Measurements from ENCODE around the gene KIAA0513. TPM values are rescaled to one million over a fixed set of nuclear protein-coding genes. Genes with fewer than 3 reads are reported as not detected.

Gene KIAA0513
- total and polyA plus RNA-seq, 10 of the 15 experiments (the other 5 are each of a cell fraction or from before 2014, with no cell fraction given) = 0.14 to 5.8 (median 2.0) TPM

DNA sequence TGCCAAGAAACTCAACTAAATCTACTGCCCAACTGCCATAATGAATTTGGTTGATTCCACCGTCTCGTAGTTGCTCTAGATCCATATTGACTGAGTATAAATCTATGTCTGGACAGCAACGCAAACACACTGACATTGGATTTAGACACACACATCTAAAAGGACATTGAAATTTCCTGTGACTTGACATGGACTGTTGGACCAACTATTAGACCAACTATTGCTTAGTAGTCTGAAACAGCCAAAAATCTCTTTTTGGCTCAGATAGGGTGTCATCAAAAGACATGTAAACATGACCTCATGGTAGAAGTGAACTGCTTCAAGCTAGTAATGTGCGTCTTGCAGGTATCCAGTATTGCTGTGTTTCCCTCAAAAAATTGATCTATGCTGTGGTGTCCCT lies 31.3 kb downstream of the KIAA0513 start (continued):
- TF ChIP-seq HSF1 (IDR thresholded peaks at IDR 0.05; ENCODE audit: low read depth, low read length) (no peak), YBX1 (IDR thresholded peaks at IDR 0.05) (no peak), BCLAF1 (IDR thresholded peaks at IDR 0.05) (no peak)
- TF ChIP-seq, protein P1, sequence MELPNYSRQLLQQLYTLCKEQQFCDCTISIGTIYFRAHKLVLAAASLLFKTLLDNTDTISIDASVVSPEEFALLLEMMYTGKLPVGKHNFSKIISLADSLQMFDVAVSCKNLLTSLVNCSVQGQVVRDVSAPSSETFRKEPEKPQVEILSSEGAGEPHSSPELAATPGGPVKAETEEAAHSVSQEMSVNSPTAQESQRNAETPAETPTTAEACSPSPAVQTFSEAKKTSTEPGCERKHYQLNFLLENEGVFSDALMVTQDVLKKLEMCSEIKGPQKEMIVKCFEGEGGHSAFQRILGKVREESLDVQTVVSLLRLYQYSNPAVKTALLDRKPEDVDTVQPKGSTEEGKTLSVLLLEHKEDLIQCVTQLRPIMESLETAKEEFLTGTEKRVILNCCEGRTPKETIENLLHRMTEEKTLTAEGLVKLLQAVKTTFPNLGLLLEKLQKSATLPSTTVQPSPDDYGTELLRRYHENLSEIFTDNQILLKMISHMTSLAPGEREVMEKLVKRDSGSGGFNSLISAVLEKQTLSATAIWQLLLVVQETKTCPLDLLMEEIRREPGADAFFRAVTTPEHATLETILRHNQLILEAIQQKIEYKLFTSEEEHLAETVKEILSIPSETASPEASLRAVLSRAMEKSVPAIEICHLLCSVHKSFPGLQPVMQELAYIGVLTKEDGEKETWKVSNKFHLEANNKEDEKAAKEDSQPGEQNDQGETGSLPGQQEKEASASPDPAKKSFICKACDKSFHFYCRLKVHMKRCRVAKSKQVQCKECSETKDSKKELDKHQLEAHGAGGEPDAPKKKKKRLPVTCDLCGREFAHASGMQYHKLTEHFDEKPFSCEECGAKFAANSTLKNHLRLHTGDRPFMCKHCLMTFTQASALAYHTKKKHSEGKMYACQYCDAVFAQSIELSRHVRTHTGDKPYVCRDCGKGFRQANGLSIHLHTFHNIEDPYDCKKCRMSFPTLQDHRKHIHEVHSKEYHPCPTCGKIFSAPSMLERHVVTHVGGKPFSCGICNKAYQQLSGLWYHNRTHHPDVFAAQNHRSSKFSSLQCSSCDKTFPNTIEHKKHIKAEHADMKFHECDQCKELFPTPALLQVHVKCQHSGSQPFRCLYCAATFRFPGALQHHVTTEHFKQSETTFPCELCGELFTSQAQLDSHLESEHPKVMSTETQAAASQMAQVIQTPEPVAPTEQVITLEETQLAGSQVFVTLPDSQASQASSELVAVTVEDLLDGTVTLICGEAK (IDR thresholded peaks at IDR 0.05; ENCODE audit: borderline replicate concordance) = no peak
- TF ChIP-seq, protein P2, sequence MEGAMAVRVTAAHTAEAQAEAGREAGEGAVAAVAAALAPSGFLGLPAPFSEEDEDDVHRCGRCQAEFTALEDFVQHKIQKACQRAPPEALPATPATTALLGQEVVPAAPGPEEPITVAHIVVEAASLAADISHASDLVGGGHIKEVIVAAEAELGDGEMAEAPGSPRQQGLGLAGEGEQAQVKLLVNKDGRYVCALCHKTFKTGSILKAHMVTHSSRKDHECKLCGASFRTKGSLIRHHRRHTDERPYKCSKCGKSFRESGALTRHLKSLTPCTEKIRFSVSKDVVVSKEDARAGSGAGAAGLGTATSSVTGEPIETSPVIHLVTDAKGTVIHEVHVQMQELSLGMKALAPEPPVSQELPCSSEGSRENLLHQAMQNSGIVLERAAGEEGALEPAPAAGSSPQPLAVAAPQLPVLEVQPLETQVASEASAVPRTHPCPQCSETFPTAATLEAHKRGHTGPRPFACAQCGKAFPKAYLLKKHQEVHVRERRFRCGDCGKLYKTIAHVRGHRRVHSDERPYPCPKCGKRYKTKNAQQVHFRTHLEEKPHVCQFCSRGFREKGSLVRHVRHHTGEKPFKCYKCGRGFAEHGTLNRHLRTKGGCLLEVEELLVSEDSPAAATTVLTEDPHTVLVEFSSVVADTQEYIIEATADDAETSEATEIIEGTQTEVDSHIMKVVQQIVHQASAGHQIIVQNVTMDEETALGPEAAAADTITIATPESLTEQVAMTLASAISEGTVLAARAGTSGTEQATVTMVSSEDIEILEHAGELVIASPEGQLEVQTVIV (IDR thresholded peaks at IDR 0.05; ENCODE audit: borderline replicate concordance, partially characterized antibody) = no peak
- TF ChIP-seq, protein P3, sequence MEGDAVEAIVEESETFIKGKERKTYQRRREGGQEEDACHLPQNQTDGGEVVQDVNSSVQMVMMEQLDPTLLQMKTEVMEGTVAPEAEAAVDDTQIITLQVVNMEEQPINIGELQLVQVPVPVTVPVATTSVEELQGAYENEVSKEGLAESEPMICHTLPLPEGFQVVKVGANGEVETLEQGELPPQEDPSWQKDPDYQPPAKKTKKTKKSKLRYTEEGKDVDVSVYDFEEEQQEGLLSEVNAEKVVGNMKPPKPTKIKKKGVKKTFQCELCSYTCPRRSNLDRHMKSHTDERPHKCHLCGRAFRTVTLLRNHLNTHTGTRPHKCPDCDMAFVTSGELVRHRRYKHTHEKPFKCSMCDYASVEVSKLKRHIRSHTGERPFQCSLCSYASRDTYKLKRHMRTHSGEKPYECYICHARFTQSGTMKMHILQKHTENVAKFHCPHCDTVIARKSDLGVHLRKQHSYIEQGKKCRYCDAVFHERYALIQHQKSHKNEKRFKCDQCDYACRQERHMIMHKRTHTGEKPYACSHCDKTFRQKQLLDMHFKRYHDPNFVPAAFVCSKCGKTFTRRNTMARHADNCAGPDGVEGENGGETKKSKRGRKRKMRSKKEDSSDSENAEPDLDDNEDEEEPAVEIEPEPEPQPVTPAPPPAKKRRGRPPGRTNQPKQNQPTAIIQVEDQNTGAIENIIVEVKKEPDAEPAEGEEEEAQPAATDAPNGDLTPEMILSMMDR (IDR thresholded peaks at IDR 0.05 in 2 of 3, conservative IDR thresholded peaks at IDR 0.05 in 1 of 3; ENCODE audit: control insufficient read depth in 2 of 3, extremely low read depth in 1 of 3, insufficient read depth in 1 of 3, low read depth in 3 of 3, low read length in 3 of 3) = no peak

Measured in GM12878 (cell line).